HG02943 (cell line): ENCODE measurements around the gene BCL2L2.

Experiments used
- ATAC-seq: cut with Tn5 transposase; IDR thresholded peaks from one replicate; pipeline ENCODE4 v1.9.1; 2021; ENCODE audit warnings: mild to moderate bottlenecking, low read depth, moderate library complexity; ENCODE audit not compliant: unreplicated experiment

The BCL2L2 gene

GRCh38 chr14:23352506-23353432 lies 46.1 kb downstream of the BCL2L2 start, which contains the start of gene SLC22A17:
SLC22A17 (minus strand) TSS chr14:23352887.
- no peak for ATAC-seq

- no peak for ATAC-seq
Measured at GRCh38 chr14:23353433-23353780, 46.8 kb downstream of the BCL2L2 start.

- no peak for ATAC-seq
Measured at GRCh38 chr14:23354990-23355389, 48.4 kb downstream of the BCL2L2 start.

- ATAC-seq: no peak
Measured at GRCh38 chr14:23355871-23356435, 49.3 kb downstream of the BCL2L2 start.

GRCh38 chr14:23356662-23357061 lies 50.0 kb downstream of the BCL2L2 start:
- ATAC-seq: no peak

- no peak for ATAC-seq
Measured at GRCh38 chr14:23357261-23357660, 50.6 kb downstream of the BCL2L2 start.

- ATAC-seq: no peak
Measured at GRCh38 chr14:23358042-23358441, 51.4 kb downstream of the BCL2L2 start.

GRCh38 chr14:23358553-23359166 lies 52.0 kb downstream of the BCL2L2 start:
- ATAC-seq: no peak

GRCh38 chr14:23359167-23359626 lies 52.6 kb downstream of the BCL2L2 start:
- ATAC-seq: no peak

- no peak for ATAC-seq
Measured at GRCh38 chr14:23359722-23360447, 53.3 kb downstream of the BCL2L2 start.

- ATAC-seq: no peak
Measured at GRCh38 chr14:23360496-23360895, 53.9 kb downstream of the BCL2L2 start.

- no peak for ATAC-seq
Measured at GRCh38 chr14:23361320-23361719, 54.7 kb downstream of the BCL2L2 start.
